Liver (tissue), 9 donors: ENCODE measurements around the gene CD6. TPM values are rescaled to one million over a fixed set of nuclear protein-coding genes. Genes with fewer than 3 reads are reported as not detected.

Source experiments
- DNase-seq: peaks from one replicate; pipeline ENCODE4 v3.0.0-alpha.2; 2017; ENCODE audit warnings: low spot score
- H3K27ac ChIP-seq, 2 donors: one replicate each; pipeline ENCODE4 v1.7.0; 2013; ENCODE audit warnings: inconsistent platforms in 2 of 2, low read length in 2 of 2, control low read depth in 1 of 2, low read depth in 1 of 2, mild to moderate bottlenecking in 1 of 2
- H3K27me3 ChIP-seq, 4 donors: one replicate each; pipeline versions ENCODE4 v1.6.1 to v1.7.0; 2013; ENCODE audit warnings: low read length in 3 of 4, inconsistent platforms in 1 of 4, mild to moderate bottlenecking in 1 of 4, moderate library complexity in 1 of 4; ENCODE audit not compliant: control insufficient read depth in 4 of 4, insufficient read depth in 4 of 4
- H3K36me3 ChIP-seq, 4 donors: one replicate each; pipeline versions ENCODE4 v1.6.1 to v1.7.0; 2013; ENCODE audit warnings: low read length in 3 of 4, mild to moderate bottlenecking in 3 of 4, low read depth in 1 of 4, moderate library complexity in 1 of 4; ENCODE audit not compliant: control insufficient read depth in 4 of 4, insufficient read depth in 3 of 4
- H3K4me1 ChIP-seq, 4 donors: one replicate each; pipeline versions ENCODE4 v1.6.1 to v1.7.0; 2013; ENCODE audit warnings: low read length in 3 of 4, mild to moderate bottlenecking in 3 of 4, moderate library complexity in 1 of 4; ENCODE audit not compliant: control insufficient read depth in 4 of 4, insufficient read depth in 4 of 4
- H3K4me3 ChIP-seq, 3 donors: one replicate each; pipeline versions ENCODE4 v1.6.1 to v1.7.0; 2013; ENCODE audit warnings: low read length in 3 of 3, control low read depth in 1 of 3, low read depth in 1 of 3, mild to moderate bottlenecking in 1 of 3
- H3K9ac ChIP-seq, 2 donors: one replicate each; pipeline ENCODE4 v1.7.0; 2013; ENCODE audit warnings: low read length in 2 of 2, mild to moderate bottlenecking in 2 of 2, moderate library complexity in 2 of 2, control low read depth in 1 of 2, low read depth in 1 of 2
- H3K9me3 ChIP-seq, 4 donors: one replicate each; pipeline versions ENCODE4 v1.6.1 to v1.7.0; 2013; ENCODE audit warnings: low read length in 3 of 4; ENCODE audit not compliant: control insufficient read depth in 4 of 4
- ATF3 ChIP-seq: IDR thresholded peaks from 2 replicates; pipeline ENCODE4 v1.6.1; 2016; ENCODE audit warnings: antibody characterized with exemption
- EGR1 ChIP-seq, 2 donors: IDR thresholded peaks; 2 replicates each; pipeline ENCODE4 v1.6.1; 2016 to 2018; ENCODE audit warnings: antibody characterized with exemption in 2 of 2, low read depth in 2 of 2
- FOXA1 ChIP-seq: IDR thresholded peaks from 2 replicates; pipeline ENCODE4 v1.6.1; 2016; ENCODE audit warnings: antibody characterized with exemption
- FOXA2 ChIP-seq: IDR thresholded peaks from 2 replicates; pipeline ENCODE4 v1.6.1; 2016; ENCODE audit warnings: antibody characterized with exemption
- GABPA ChIP-seq, 2 donors: IDR thresholded peaks in 1 of 2; conservative IDR thresholded peaks in 1 of 2; 2 replicates each; pipeline ENCODE4 v1.6.1; 2016; ENCODE audit warnings: antibody characterized with exemption in 2 of 2, mild to moderate bottlenecking in 1 of 2, moderate library complexity in 1 of 2
- HNF4A ChIP-seq, 2 donors: conservative IDR thresholded peaks; 2 replicates each; pipeline ENCODE4 v1.6.1; 2016; ENCODE audit warnings: antibody characterized with exemption in 2 of 2, mild to moderate bottlenecking in 2 of 2
- HNF4G ChIP-seq: IDR thresholded peaks from 2 replicates; pipeline ENCODE4 v1.6.1; 2016; ENCODE audit warnings: antibody characterized with exemption
- MAX ChIP-seq: IDR thresholded peaks from 2 replicates; pipeline ENCODE4 v1.6.1; 2016; ENCODE audit warnings: antibody characterized with exemption
- NR2F2 ChIP-seq: IDR thresholded peaks from 2 replicates; pipeline ENCODE4 v1.6.1; 2016; ENCODE audit warnings: antibody characterized with exemption
- RAD21 ChIP-seq, 2 donors: IDR thresholded peaks; 2 replicates each; pipeline ENCODE4 v1.6.1; 2016; ENCODE audit warnings: antibody characterized with exemption in 2 of 2, mild to moderate bottlenecking in 2 of 2
- REST ChIP-seq: IDR thresholded peaks from 2 replicates; pipeline ENCODE4 v1.6.1; 2016; ENCODE audit warnings: antibody characterized with exemption, mild to moderate bottlenecking
- RXRA ChIP-seq, 2 donors: IDR thresholded peaks; 2 replicates each; pipeline ENCODE4 v1.6.1; 2017 to 2018; ENCODE audit warnings: antibody characterized with exemption in 2 of 2, mild to moderate bottlenecking in 1 of 2
- SP1 ChIP-seq: IDR thresholded peaks from 2 replicates; pipeline ENCODE4 v1.6.1; 2018; ENCODE audit warnings: antibody characterized with exemption, mild to moderate bottlenecking
- TAF1 ChIP-seq: conservative IDR thresholded peaks from 2 replicates; pipeline ENCODE4 v1.6.1; 2016; ENCODE audit warnings: antibody characterized with exemption, mild to moderate bottlenecking
- YY1 ChIP-seq: IDR thresholded peaks from 2 replicates; pipeline ENCODE4 v1.6.1; 2016; ENCODE audit warnings: antibody characterized with exemption, mild to moderate bottlenecking
- ZBTB33 ChIP-seq: IDR thresholded peaks from 2 replicates; pipeline ENCODE4 v1.6.1; 2016; ENCODE audit warnings: antibody characterized with exemption
- WGBS: extraction: QIAGEN DNeasy Blood & Tissue Kit; methylation state at CpG from one replicate; pipeline ENCODE4 v1.1.7; 2013; 5-methylcytosine and 5-hydroxymethylcytosine counted together
- polyA plus RNA-seq, 2 donors: library from polyadenylated mRNA; stranded (reverse) in 1 of 2; unstranded in 1 of 2; fragments of 200-250 nt in 1 of 2; fragments of >200 nt in 1 of 2; fragmentation: Nextera tagmentation in 1 of 2; extraction: Ambion mirVana in 1 of 2; gene quantifications; one replicate each; pipeline versions ENCODE4 v1.2.1 to v1.2.3, GENCODE V29; 2013 to 2015
- total RNA-seq, 2 donors: library from RNA; depleted of rRNA; stranded (reverse); fragments of >200 nt; gene quantifications; one replicate each; pipeline ENCODE4 v1.2.3, GENCODE V29; 2014
- donor health status: healthy.
- donor health status: healthy.
- donor health status: healthy.
- donor health status: healthy.
- donor health status: healthy.

The CD6 gene
- total and polyA plus RNA-seq, 4 donors = 0.31 to 0.59 (median 0.45) TPM

- TF ChIP-seq EGR1 (IDR thresholded peaks at IDR 0.05; ENCODE audit: low read depth in 2 of 2) (no peak), MAX (no peak), FOXA2 (no peak), REST (no peak), GABPA (IDR thresholded peaks at IDR 0.05 in 1 of 2, conservative IDR thresholded peaks at IDR 0.05 in 1 of 2) (no peak), ATF3 (no peak), RXRA (IDR thresholded peaks at IDR 0.05) (no peak), HNF4G (no peak), YY1 (no peak), ZBTB33 (no peak), HNF4A (conservative IDR thresholded peaks at IDR 0.05) (no peak), SP1 (no peak), NR2F2 (no peak), RAD21 (IDR thresholded peaks at IDR 0.05) (no peak), FOXA1 (no peak), TAF1 (no peak)
- H3K4me3 ChIP-seq = no peak overlapping the region
Observed at GRCh38 chr11:61034704-61035525, 63.4 kb downstream of the CD6 start.

GRCh38 chr11:61035526-61035835, 64.0 kb downstream of the CD6 start:
- H3K4me1 ChIP-seq = no peaks in the 10 kb centered on the region
- H3K27ac ChIP-seq = no peak overlapping the region
- DNase-seq = no peak

More at GRCh38 chr11:61034704-61035525, 63.4 kb downstream of the CD6 start:
- no peaks in the 10 kb centered on the region for H3K9me3 ChIP-seq
- no peaks in the 10 kb centered on the region for H3K27me3 ChIP-seq
- no peak overlapping the region for H3K27ac ChIP-seq
- no peaks in the 10 kb centered on the region for H3K4me1 ChIP-seq
- WGBS = 89% methylated on average over 15 of the region's 15 CpGs
- no peak overlapping the region for H3K9ac ChIP-seq
- DNase-seq = no peak
- no peaks in the 10 kb centered on the region for H3K36me3 ChIP-seq

More at GRCh38 chr11:61035526-61035835, 64.0 kb downstream of the CD6 start:
- H3K9ac ChIP-seq = no peak overlapping the region
- TF ChIP-seq FOXA2 = no peak
- no peak for TF ChIP-seq RXRA (IDR thresholded peaks at IDR 0.05)
- no peak for TF ChIP-seq ZBTB33
- no peaks in the 10 kb centered on the region for H3K36me3 ChIP-seq
- WGBS = 90% methylated on average over 10 of the region's 10 CpGs
- H3K4me3 ChIP-seq = no peak overlapping the region
- no peaks in the 10 kb centered on the region for H3K9me3 ChIP-seq
- H3K27me3 ChIP-seq = no peaks in the 10 kb centered on the region
